Naive thymus-derived CD4-positive, alpha-beta T cell (primary cell): ENCODE results near the gene KIFC1. TPM values are rescaled to one million over a fixed set of nuclear protein-coding genes. Genes with fewer than 3 reads are reported as not detected.
A peak's percentile ranks its signal among the peaks of the same experiment; 100 is the strongest.

ENCODE experiments used
- ATAC-seq: fragments of 150-1000 bp; cut with Tn5 transposase; 2 replicates; pipeline ENCODE4 v1.10.0; 2021; ENCODE audit warnings: mild to moderate bottlenecking, moderate library complexity
- CTCF ChIA-PET: fragments of 350-600 bp; sonication (Branson Sonifier 250); formaldehyde crosslinking; loops from one replicate; lab custom pipeline; 2021; ENCODE audit warnings: antibody characterized with exemption; lab: Charles Lee
- POLR2A ChIA-PET: fragments of 350-600 bp; sonication (Branson Sonifier 250); formaldehyde crosslinking; loops from one replicate; lab custom pipeline; 2021; ENCODE audit warnings: antibody characterized with exemption, inconsistent platforms; lab: Charles Lee
- DNase-seq, 9 donors: peaks; one replicate each; pipeline versions ENCODE4 v3.0.0 to v3.0.0-alpha.2; 2020 to 2022; ENCODE audit warnings: mixed read lengths in 1 of 9
- H3K27ac ChIP-seq: one replicate; pipeline ENCODE4 v1.7.0; 2013; ENCODE audit warnings: mild to moderate bottlenecking, low read depth, low read length, moderate library complexity
- H3K27me3 ChIP-seq, 2 donors: one replicate each; pipeline ENCODE4 v1.7.0; 2013; ENCODE audit warnings: low read length in 2 of 2, mild to moderate bottlenecking in 2 of 2, moderate library complexity in 2 of 2; ENCODE audit not compliant: control insufficient read depth in 2 of 2, insufficient read depth in 2 of 2
- H3K36me3 ChIP-seq, 3 experiments: 1 replicate in 2 of 3; 2 replicates in 1 of 3; pipeline ENCODE4 v1.7.0; 2013; ENCODE audit warnings: low read length in 3 of 3, mild to moderate bottlenecking in 3 of 3, moderate library complexity in 1 of 3; ENCODE audit not compliant: insufficient read depth in 3 of 3, control insufficient read depth in 2 of 3
- H3K4me1 ChIP-seq, 2 donors: one replicate each; pipeline ENCODE4 v1.7.0; 2013; ENCODE audit warnings: low read length in 2 of 2, mild to moderate bottlenecking in 2 of 2, moderate library complexity in 1 of 2; ENCODE audit not compliant: control insufficient read depth in 2 of 2, insufficient read depth in 2 of 2
- H3K4me3 ChIP-seq: 2 replicates; pipeline ENCODE4 v1.7.0; 2013; ENCODE audit warnings: mild to moderate bottlenecking, low read length
- H3K9me3 ChIP-seq, 3 experiments: 1 replicate in 2 of 3; 2 replicates in 1 of 3; pipeline ENCODE4 v1.7.0; 2013; ENCODE audit warnings: low read length in 3 of 3; ENCODE audit not compliant: control insufficient read depth in 2 of 3
- H3K27ac Mint-ChIP-seq, 9 donors: one replicate each; pipeline ENCODE4 v1.8.0; 2020 to 2022; ENCODE audit warnings: mixed read lengths in 9 of 9, mild to moderate bottlenecking in 8 of 9, moderate library complexity in 5 of 9, inconsistent platforms in 2 of 9
- H3K27me3 Mint-ChIP-seq, 5 donors: one replicate each; pipeline ENCODE4 v1.8.0; 2021 to 2022; ENCODE audit warnings: mixed read lengths in 5 of 5, mild to moderate bottlenecking in 1 of 5
- H3K36me3 Mint-ChIP-seq, 5 donors: one replicate each; pipeline ENCODE4 v1.8.0; 2020 to 2022; ENCODE audit warnings: mixed read lengths in 5 of 5, mild to moderate bottlenecking in 3 of 5, inconsistent platforms in 1 of 5
- H3K4me1 Mint-ChIP-seq, 7 donors: one replicate each; pipeline ENCODE4 v1.8.0; 2020 to 2022; ENCODE audit warnings: mixed read lengths in 7 of 7, mild to moderate bottlenecking in 3 of 7, inconsistent platforms in 1 of 7
- H3K4me3 Mint-ChIP-seq, 10 donors: one replicate each; pipeline ENCODE4 v1.8.0; 2020 to 2022; ENCODE audit warnings: mild to moderate bottlenecking in 10 of 10, mixed read lengths in 10 of 10, moderate library complexity in 6 of 10, inconsistent platforms in 2 of 10
- H3K9me3 Mint-ChIP-seq, 11 donors: one replicate each; pipeline ENCODE4 v1.8.0; 2020 to 2022; ENCODE audit warnings: mixed read lengths in 11 of 11, mild to moderate bottlenecking in 4 of 11, inconsistent platforms in 1 of 11, moderate library complexity in 1 of 11
- intact Hi-C, 2 donors: fragments of 100-400 bp; cut with micrococcal nuclease; formaldehyde crosslinking; loops; one replicate each; pipeline ENCODE4 v1.15.1; 2023
- polyA plus RNA-seq, 2 donors: library from polyadenylated mRNA; unstranded; fragments of 300-500 nt; fragmentation: Illumina TruSeq; gene quantifications; one replicate each; pipeline ENCODE4 v1.2.3, GENCODE V29; 2021
- total RNA-seq, 6 experiments: library from RNA in 5 of 6; stranded (reverse) in 5 of 6; gene quantifications; 1 replicate in 5 of 6; 2 replicates in 1 of 6; pipeline ENCODE4 v1.2.3 and lab custom pipeline; 2021 to 2026

KIFC1 gene
- total and polyA plus RNA-seq, 7 experiments from 2014 or later = 0.18 to 87.9 (median 1.1) TPM

GRCh38 chr6:33432546-33432945 is 40.9 kb downstream of the KIFC1 start:
- CTCF ChIA-PET = interaction anchor here (0.6 kb wide), 1 partner anchor 114 kb away, joined by 3 read pairs; no protein-coding TSS in a partner anchor

GRCh38 chr6:33433001-33433543 is 41.4 kb downstream of the KIFC1 start:
- ATAC-seq (no peak), DNase-seq (no peak)
- H3K27ac Mint-ChIP-seq = peak overlapping the region; percentile 16 to 97 (median 86)
- Histone ChIP-seq H3K9me3 (no peaks in the 10 kb centered on the region), H3K27ac (no peak overlapping the region), H3K4me1 (peaks cover 36 to 45% of the 10 kb centered on the region in 2 donors), H3K36me3 (peaks cover 5 to 34% (median 7%) of the 10 kb centered on the region in 3 experiments), H3K4me3 (no peak overlapping the region), H3K27me3 (no peaks in the 10 kb centered on the region)
- POLR2A ChIA-PET = interaction anchor here (2.6 kb wide), 1 partner anchor 9 kb away, joined by 13 read pairs; no protein-coding TSS in a partner anchor
- no peaks in the 10 kb centered on the region for H3K9me3 Mint-ChIP-seq
- intact Hi-C loops = no loop called here
- peaks cover 0 to 24% (median 13%) of the 10 kb centered on the region in 5 donors for H3K36me3 Mint-ChIP-seq
- H3K4me3 Mint-ChIP-seq = peak overlapping the region; percentile 47 to 98 (median 88)
- CTCF ChIA-PET = no interaction called here
- peaks cover 46 to 56% (median 53%) of the 10 kb centered on the region in 7 donors for H3K4me1 Mint-ChIP-seq
- no peaks in the 10 kb centered on the region for H3K27me3 Mint-ChIP-seq

More at GRCh38 chr6:33432546-33432945, 40.9 kb downstream of the KIFC1 start:
- Mint-ChIP-seq H3K27me3 (no peaks in the 10 kb centered on the region), H3K4me3 (peak overlapping the region; percentile 47 to 98 (median 92)), H3K4me1 (peaks cover 47 to 56% (median 53%) of the 10 kb centered on the region in 7 donors), H3K36me3 (peaks cover 0 to 23% (median 12%) of the 10 kb centered on the region in 5 donors), H3K9me3 (no peaks in the 10 kb centered on the region), H3K27ac (peak overlapping the region; percentile 58 to 97 (median 87))
- ATAC-seq = no peak
- Histone ChIP-seq H3K27me3 (no peaks in the 10 kb centered on the region), H3K4me3 (no peak overlapping the region), H3K27ac (peak overlapping the region; percentile 88), H3K9me3 (no peaks in the 10 kb centered on the region), H3K4me1 (peaks cover 36 to 45% of the 10 kb centered on the region in 2 donors), H3K36me3 (peaks cover 5 to 30% (median 7%) of the 10 kb centered on the region in 3 experiments)
- POLR2A ChIA-PET = interaction anchor here (1.3 to 4.4 kb wide), 4 partner anchors 9 to 22 kb away, joined by 3 to 61 read pairs (median 25); partner anchors contain the start of genes CUTA, SYNGAP1 and ZBTB9
- intact Hi-C loops = no loop called here
- no peak for DNase-seq

GRCh38 chr6:33433544-33434191 is 42.0 kb downstream of the KIFC1 start:
- peak overlapping the region; percentile 15 for H3K27ac ChIP-seq
- peaks cover 31 to 41% of the 10 kb centered on the region in 2 donors for H3K4me1 ChIP-seq
- ATAC-seq = no peak
- H3K9me3 Mint-ChIP-seq = no peaks in the 10 kb centered on the region
- DNase-seq = no peak
- H3K4me1 Mint-ChIP-seq = peaks cover 40 to 51% (median 49%) of the 10 kb centered on the region in 7 donors
- H3K27me3 ChIP-seq = no peaks in the 10 kb centered on the region
- H3K9me3 ChIP-seq = no peaks in the 10 kb centered on the region
- H3K36me3 ChIP-seq = peaks cover 5 to 40% (median 13%) of the 10 kb centered on the region in 3 experiments
- POLR2A ChIA-PET = no interaction called here
- H3K27me3 Mint-ChIP-seq = no peaks in the 10 kb centered on the region
- H3K36me3 Mint-ChIP-seq = peaks cover 0 to 26% (median 13%) of the 10 kb centered on the region in 5 donors
- intact Hi-C loops = no loop called here
- CTCF ChIA-PET = no interaction called here
- H3K4me3 ChIP-seq = no peak overlapping the region
- H3K4me3 Mint-ChIP-seq = peak overlapping the region in 6 of 10 donors; percentile 10 to 61 (median 38)
- H3K27ac Mint-ChIP-seq = peak overlapping the region in 7 of 9 donors; percentile 17 to 91 (median 76)

GRCh38 chr6:33434961-33435360 is 43.3 kb downstream of the KIFC1 start:
- Histone ChIP-seq H3K27ac (no peak overlapping the region), H3K4me1 (peaks cover 18 to 29% of the 10 kb centered on the region in 2 donors), H3K27me3 (no peaks in the 10 kb centered on the region), H3K9me3 (no peaks in the 10 kb centered on the region), H3K4me3 (no peak overlapping the region), H3K36me3 (peaks cover 5 to 49% (median 18%) of the 10 kb centered on the region in 3 experiments)
- no peaks in the 10 kb centered on the region for H3K27me3 Mint-ChIP-seq
- no peaks in the 10 kb centered on the region for H3K9me3 Mint-ChIP-seq
- no peak for ATAC-seq
- H3K4me3 Mint-ChIP-seq = no peak overlapping the region
- H3K36me3 Mint-ChIP-seq = peaks cover 0 to 36% (median 18%) of the 10 kb centered on the region in 5 donors
- no peak for DNase-seq
- peak overlapping the region in 1 of 9 donors; percentile 72 for H3K27ac Mint-ChIP-seq
- H3K4me1 Mint-ChIP-seq = peaks cover 31 to 43% (median 40%) of the 10 kb centered on the region in 7 donors
- ChIA-PET POLR2A (no interaction called here), CTCF (no interaction called here)
- intact Hi-C loops = no loop called here

GRCh38 chr6:33437666-33438065 is 46.0 kb downstream of the KIFC1 start:
- DNase-seq = no peak
- peaks cover 13 to 30% (median 16%) of the 10 kb centered on the region in 7 donors for H3K4me1 Mint-ChIP-seq
- intact Hi-C loops = no loop called here
- H3K36me3 ChIP-seq = peaks cover 5 to 75% (median 20%) of the 10 kb centered on the region in 3 experiments
- H3K36me3 Mint-ChIP-seq = peaks cover 0 to 43% (median 23%) of the 10 kb centered on the region in 5 donors
- no peak overlapping the region for H3K4me3 ChIP-seq
- H3K27ac ChIP-seq = no peak overlapping the region
- ATAC-seq = no peak
- ChIA-PET CTCF (no interaction called here), POLR2A (interaction anchor here (1.5 kb wide), 1 partner anchor 11 kb away, joined by 4 read pairs; no protein-coding TSS in a partner anchor)
- no peaks in the 10 kb centered on the region for H3K27me3 Mint-ChIP-seq
- peak overlapping the region in 3 of 9 donors; percentile 38 to 70 (median 49) for H3K27ac Mint-ChIP-seq
- H3K4me3 Mint-ChIP-seq = no peak overlapping the region
- peaks cover 0 to 4% of the 10 kb centered on the region in 2 donors for H3K4me1 ChIP-seq
- H3K27me3 ChIP-seq = no peaks in the 10 kb centered on the region
- no peaks in the 10 kb centered on the region for H3K9me3 Mint-ChIP-seq
- no peaks in the 10 kb centered on the region for H3K9me3 ChIP-seq

- peak overlapping the region in 5 of 9 donors; percentile 32 to 79 (median 59) for H3K27ac Mint-ChIP-seq
- peaks cover 2 to 19% (median 6%) of the 10 kb centered on the region in 7 donors for H3K4me1 Mint-ChIP-seq
- H3K4me3 ChIP-seq = no peak overlapping the region
- CTCF ChIA-PET = no interaction called here
- no peak overlapping the region for H3K4me3 Mint-ChIP-seq
- intact Hi-C loops = no loop called here
- no peaks in the 10 kb centered on the region for H3K9me3 ChIP-seq
- H3K36me3 ChIP-seq = peaks cover 5 to 86% (median 20%) of the 10 kb centered on the region in 3 experiments
- no peaks in the 10 kb centered on the region for H3K4me1 ChIP-seq
- no peak overlapping the region for H3K27ac ChIP-seq
- H3K36me3 Mint-ChIP-seq = peaks cover 0 to 45% (median 23%) of the 10 kb centered on the region in 5 donors
- ATAC-seq (no peak), DNase-seq (no peak)
- POLR2A ChIA-PET = interaction anchor here (1.1 to 1.5 kb wide), 2 partner anchors 15 to 58 kb away, joined by 3 read pairs; partner anchors contain the start of gene ZBTB9
- H3K9me3 Mint-ChIP-seq = no peaks in the 10 kb centered on the region
- no peaks in the 10 kb centered on the region for H3K27me3 Mint-ChIP-seq
- H3K27me3 ChIP-seq = no peaks in the 10 kb centered on the region
These were observed 47.5 kb downstream of the KIFC1 start for GRCh38 chr6:33438978-33439594.
